Osteoblast (primary cell): ENCODE data around the gene ASTN2. TPM values are rescaled to one million over a fixed set of nuclear protein-coding genes. Genes with fewer than 3 reads are reported as not detected.

Source experiments
- DNase-seq: peaks from one replicate; pipeline ENCODE4 v3.0.0; 2011; ENCODE audit warnings: low spot score, mixed read lengths; ENCODE audit not compliant: insufficient read length; ENCODE audit errors: missing footprints
- H2AFZ ChIP-seq: 2 replicates; pipeline ENCODE4 v1.6.0; 2011; ENCODE audit warnings: mild to moderate bottlenecking, low read length
- H3K27ac ChIP-seq: 2 replicates; pipeline ENCODE4 v1.5.1; 2011; ENCODE audit warnings: mild to moderate bottlenecking, low read depth, low read length, moderate library complexity
- H3K27me3 ChIP-seq: 2 replicates; pipeline ENCODE4 v1.6.0; 2012; ENCODE audit warnings: mild to moderate bottlenecking, control low read depth, inconsistent platforms, low read length, moderate library complexity; ENCODE audit not compliant: insufficient read depth
- H3K36me3 ChIP-seq: 2 replicates; pipeline ENCODE4 v1.5.1; 2011; ENCODE audit warnings: mild to moderate bottlenecking, low read length, control low read depth, moderate library complexity; ENCODE audit not compliant: insufficient read depth
- H3K4me1 ChIP-seq: 2 replicates; pipeline ENCODE4 v1.5.1; 2011; ENCODE audit warnings: mild to moderate bottlenecking, low read length, control low read depth, moderate library complexity; ENCODE audit not compliant: insufficient read depth
- H3K4me2 ChIP-seq: 2 replicates; pipeline ENCODE4 v1.6.0; 2011; ENCODE audit warnings: mild to moderate bottlenecking, low read length; ENCODE audit not compliant: insufficient read depth
- H3K4me3 ChIP-seq: fragments of 200-600 bp; sonication (generic); 3 replicates; pipeline ENCODE4 v1.5.1; 2012; ENCODE audit warnings: mild to moderate bottlenecking, low read length, inconsistent platforms; ENCODE audit not compliant: insufficient read depth
- H3K79me2 ChIP-seq: 2 replicates; pipeline ENCODE4 v1.6.0; 2012; ENCODE audit warnings: mild to moderate bottlenecking, low read length, control low read depth, inconsistent platforms; ENCODE audit not compliant: insufficient read depth
- H3K9me3 ChIP-seq: 2 replicates; pipeline ENCODE4 v1.5.1; 2011; ENCODE audit warnings: low read depth, low read length, control low read depth
- H4K20me1 ChIP-seq: 2 replicates; pipeline ENCODE4 v1.6.0; 2012; ENCODE audit warnings: mild to moderate bottlenecking, low read length, control low read depth; ENCODE audit not compliant: insufficient read depth
- CTCF ChIP-seq: IDR thresholded peaks from 2 replicates; pipeline ENCODE4 v1.5.1; 2011; ENCODE audit warnings: mild to moderate bottlenecking, low read depth, low read length, moderate library complexity; ENCODE audit errors: extremely low read depth
- small RNA-seq: library from RNA; depleted of rRNA; stranded (forward); fragments of <200 nt; gene quantifications from one replicate; pipeline ENCODE3, GENCODE V24; 2012
- total RNA-seq: library from RNA; depleted of rRNA; stranded (reverse); fragments of >200 nt; gene quantifications from 2 replicates; pipeline ENCODE4 v1.2.3, GENCODE V29; 2012

Gene ASTN2
- total RNA-seq, 1 donor = 4.7 TPM

- Histone ChIP-seq H3K27me3 (no peaks in the 10 kb centered on the region), H4K20me1 (no peaks in the 10 kb centered on the region)
These were observed 1036.0 kb downstream of the ASTN2 start for GRCh38 chr9:116378873-116379272.

GRCh38 chr9:116377179-116377798 is 1037.6 kb downstream of the ASTN2 start:
- DNase-seq = peak; percentile 95
- Histone ChIP-seq H3K4me1 (peaks cover 12% of the 10 kb centered on the region), H3K4me2 (peak overlapping the region; percentile 41), H3K36me3 (peaks cover 13% of the 10 kb centered on the region), H3K27ac (peak overlapping the region; percentile 19), H4K20me1 (no peaks in the 10 kb centered on the region), H3K79me2 (no peaks in the 10 kb centered on the region), H3K4me3 (no peak overlapping the region), H3K9me3 (no peaks in the 10 kb centered on the region), H2AFZ (no peak overlapping the region), H3K27me3 (no peaks in the 10 kb centered on the region)
- TF ChIP-seq CTCF = no peak

More at GRCh38 chr9:116378873-116379272, 1036.0 kb downstream of the ASTN2 start:
- no peaks in the 10 kb centered on the region for H3K9me3 ChIP-seq
- H3K4me3 ChIP-seq = no peak overlapping the region
- no peak for DNase-seq
- no peaks in the 10 kb centered on the region for H3K79me2 ChIP-seq
- no peak overlapping the region for H2AFZ ChIP-seq
- H3K27ac ChIP-seq = no peak overlapping the region
- no peak for TF ChIP-seq CTCF
- H3K4me2 ChIP-seq = no peak overlapping the region
- peaks cover 19% of the 10 kb centered on the region for H3K36me3 ChIP-seq
- H3K4me1 ChIP-seq = peaks cover 19% of the 10 kb centered on the region

Small RNAs within 50 kb of the gene (small RNA-seq; reads per million reads assigned to genes)
- gene SNORA70C = not detected
